ENCODE results near the gene COL6A2. TPM values are rescaled to one million over a fixed set of nuclear protein-coding genes. Genes with fewer than 3 reads are reported as not detected.

COL6A2 gene
- total RNA-seq, 1 donor from 2014 or later, result 120 TPM

GRCh38 chr21:46136739-46137349, 38.9 kb downstream of the COL6A2 start:
- TF ChIP-seq EZH2 (IDR thresholded peaks at IDR 0.05; ENCODE audit: insufficient read depth, low read length) (no peak), CTCF (IDR thresholded peaks at IDR 0.05; ENCODE audit: insufficient read depth, low read depth, low read length) (no peak)
- H3K4me1 ChIP-seq (ENCODE audit: insufficient read depth, low read length), result no peaks in the 10 kb centered on the region
- Mint-ChIP-seq H3K4me3 (ENCODE audit: unreplicated experiment) (no peak overlapping the region), H3K27ac (ENCODE audit: unreplicated experiment) (no peak overlapping the region), H3K4me1 (ENCODE audit: low read depth, unreplicated experiment) (no peaks in the 10 kb centered on the region), H3K36me3 (ENCODE audit: low read depth, unreplicated experiment) (no peaks in the 10 kb centered on the region), H3K9me3 (ENCODE audit: unreplicated experiment) (no peaks in the 10 kb centered on the region), H3K27me3 (ENCODE audit: low read depth, unreplicated experiment) (peaks cover 18% of the 10 kb centered on the region)
- no peaks in the 10 kb centered on the region for H3K79me2 ChIP-seq (ENCODE audit: insufficient read depth, low read length)
- H3K27ac ChIP-seq (ENCODE audit: low read depth, low read length), result no peak overlapping the region
- H3K4me2 ChIP-seq (ENCODE audit: low read length), result no peak overlapping the region
- H3K9me3 ChIP-seq (ENCODE audit: insufficient read depth, low read depth, low read length), result peaks cover 4% of the 10 kb centered on the region
- H3K27me3 ChIP-seq (ENCODE audit: insufficient read depth, low read length), result no peaks in the 10 kb centered on the region
- FAIRE-seq (no peak), DNase-seq (ENCODE audit: low read depth) (no peak)
- H3K4me3 ChIP-seq (ENCODE audit: insufficient read depth, low read depth, low read length), result no peak overlapping the region
- no peak overlapping the region for H3K9ac ChIP-seq (ENCODE audit: low read length)
- peaks cover 8% of the 10 kb centered on the region for H4K20me1 ChIP-seq (ENCODE audit: insufficient read depth, low read length)
- H2AFZ ChIP-seq (ENCODE audit: low read depth, low read length), result no peak overlapping the region
- no peaks in the 10 kb centered on the region for H3K36me3 ChIP-seq (ENCODE audit: insufficient read depth, low read length)

- H3K27ac ChIP-seq (ENCODE audit: low read depth, low read length), result no peak overlapping the region
- TF ChIP-seq CTCF (IDR thresholded peaks at IDR 0.05; ENCODE audit: insufficient read depth, low read depth, low read length) (no peak), EZH2 (IDR thresholded peaks at IDR 0.05; ENCODE audit: insufficient read depth, low read length) (no peak)
- H3K4me1 ChIP-seq (ENCODE audit: insufficient read depth, low read length), result no peaks in the 10 kb centered on the region
- Mint-ChIP-seq H3K27ac (ENCODE audit: unreplicated experiment) (no peak overlapping the region), H3K4me3 (ENCODE audit: unreplicated experiment) (no peak overlapping the region), H3K9me3 (ENCODE audit: unreplicated experiment) (no peaks in the 10 kb centered on the region), H3K36me3 (ENCODE audit: low read depth, unreplicated experiment) (no peaks in the 10 kb centered on the region), H3K4me1 (ENCODE audit: low read depth, unreplicated experiment) (no peaks in the 10 kb centered on the region), H3K27me3 (ENCODE audit: low read depth, unreplicated experiment) (peaks cover 18% of the 10 kb centered on the region)
- FAIRE-seq, result no peak
- peaks cover 7% of the 10 kb centered on the region for H3K9me3 ChIP-seq (ENCODE audit: insufficient read depth, low read depth, low read length)
- DNase-seq (ENCODE audit: low read depth), result no peak
- H4K20me1 ChIP-seq (ENCODE audit: insufficient read depth, low read length), result peaks cover 8% of the 10 kb centered on the region
- no peaks in the 10 kb centered on the region for H3K79me2 ChIP-seq (ENCODE audit: insufficient read depth, low read length)
- no peak overlapping the region for H3K4me3 ChIP-seq (ENCODE audit: insufficient read depth, low read depth, low read length)
- no peak overlapping the region for H3K9ac ChIP-seq (ENCODE audit: low read length)
- no peaks in the 10 kb centered on the region for H3K36me3 ChIP-seq (ENCODE audit: insufficient read depth, low read length)
- no peaks in the 10 kb centered on the region for H3K27me3 ChIP-seq (ENCODE audit: insufficient read depth, low read length)
- H2AFZ ChIP-seq (ENCODE audit: low read depth, low read length), result no peak overlapping the region
- H3K4me2 ChIP-seq (ENCODE audit: low read length), result no peak overlapping the region
Observed at GRCh38 chr21:46137908-46138307, 40.0 kb downstream of the COL6A2 start.

DNA sequence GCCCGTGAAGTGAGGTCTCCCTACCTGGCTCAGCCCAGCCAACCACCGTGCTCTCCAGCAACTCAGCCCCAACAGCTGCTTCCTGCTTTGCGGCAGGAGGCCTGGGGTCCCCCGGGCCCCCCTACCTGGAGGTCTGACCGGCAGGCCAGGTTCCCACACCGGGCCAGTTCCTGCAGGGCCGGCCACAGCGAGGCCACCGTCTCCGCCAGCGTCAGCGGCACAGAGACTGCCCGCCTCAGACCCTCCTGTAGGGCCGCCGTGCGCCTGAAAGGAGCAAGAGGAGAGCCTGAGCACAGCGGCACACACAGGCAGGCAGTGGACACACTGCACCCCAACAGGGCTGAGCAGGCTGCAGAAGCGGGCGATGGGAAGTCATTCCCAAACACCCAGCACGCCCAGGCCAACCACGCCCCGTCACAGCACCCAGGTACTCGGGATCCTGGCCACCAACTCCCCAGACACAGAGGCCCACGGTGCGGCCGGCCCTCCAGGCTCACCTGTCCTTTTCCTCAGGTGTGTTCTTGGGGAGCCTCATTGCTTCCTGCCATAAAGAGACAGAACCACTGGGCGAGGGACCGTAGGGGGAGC, 40.6 kb downstream of the COL6A2 start:
- Histone ChIP-seq H3K9me3 (ENCODE audit: insufficient read depth, low read depth, low read length) (peaks cover 7% of the 10 kb centered on the region), H3K9ac (ENCODE audit: low read length) (no peak overlapping the region), H3K79me2 (ENCODE audit: insufficient read depth, low read length) (no peaks in the 10 kb centered on the region), H3K27me3 (ENCODE audit: insufficient read depth, low read length) (no peaks in the 10 kb centered on the region), H3K27ac (ENCODE audit: low read depth, low read length) (no peak overlapping the region), H2AFZ (ENCODE audit: low read depth, low read length) (no peak overlapping the region), H3K36me3 (ENCODE audit: insufficient read depth, low read length) (no peaks in the 10 kb centered on the region), H4K20me1 (ENCODE audit: insufficient read depth, low read length) (peaks cover 8% of the 10 kb centered on the region), H3K4me1 (ENCODE audit: insufficient read depth, low read length) (no peaks in the 10 kb centered on the region), H3K4me3 (ENCODE audit: insufficient read depth, low read depth, low read length) (no peak overlapping the region), H3K4me2 (ENCODE audit: low read length) (no peak overlapping the region)
- Mint-ChIP-seq H3K4me3 (ENCODE audit: unreplicated experiment) (no peak overlapping the region), H3K9me3 (ENCODE audit: unreplicated experiment) (no peaks in the 10 kb centered on the region), H3K36me3 (ENCODE audit: low read depth, unreplicated experiment) (no peaks in the 10 kb centered on the region), H3K27ac (ENCODE audit: unreplicated experiment) (no peak overlapping the region), H3K4me1 (ENCODE audit: low read depth, unreplicated experiment) (peaks cover under 1% of the 10 kb centered on the region), H3K27me3 (ENCODE audit: low read depth, unreplicated experiment) (peaks cover 18% of the 10 kb centered on the region)
- DNase-seq (ENCODE audit: low read depth), result no peak
- TF ChIP-seq EZH2 (IDR thresholded peaks at IDR 0.05; ENCODE audit: insufficient read depth, low read length) (no peak), CTCF (IDR thresholded peaks at IDR 0.05; ENCODE audit: insufficient read depth, low read depth, low read length) (no peak)
- FAIRE-seq, result no peak

Measured in astrocyte (in vitro differentiated cells and primary cell).